Endothelial cell of umbilical vein (primary cell): ENCODE measurements around the gene COX5A. TPM values are rescaled to one million over a fixed set of nuclear protein-coding genes. Genes with fewer than 3 reads are reported as not detected.
A peak's percentile ranks its signal among the peaks of the same experiment; 100 is the strongest.

Source experiments
- BruUV-seq: library from RNA; stranded (reverse); fragments of 400-500 nt; replicated peaks from 2 replicates; lab custom pipeline; 2021; lab: Mats Ljungman, UMichigan
- CTCF ChIA-PET: fragments of 300-600, 350-600 bp; sonication (Branson Sonifier 250); formaldehyde crosslinking; loops from one replicate; lab custom pipeline; 2021; ENCODE audit warnings: antibody characterized with exemption, inconsistent platforms; lab: Charles Lee
- POLR2A ChIA-PET: fragments of 300-600, 350-600 bp; sonication (Branson Sonifier 250); formaldehyde crosslinking; loops from one replicate; lab custom pipeline; 2021; ENCODE audit warnings: antibody characterized with exemption, inconsistent platforms; lab: Charles Lee
- DNase-seq: peaks from one replicate; pipeline ENCODE4 v3.0.0-alpha.2; 2011; ENCODE audit warnings: low read depth, low spot score
- FAIRE-seq: peaks from 2 replicates; lab custom pipeline; 2011; peaks lifted over from hg19 to GRCh38; lab: Jason Lieb, UNC
- H2AFZ ChIP-seq: 2 replicates; pipeline ENCODE4 v1.6.0; 2012; ENCODE audit warnings: low read depth, low read length, control low read depth, inconsistent platforms
- H3K27ac ChIP-seq: 2 replicates; pipeline ENCODE4 v1.5.1; 2011; ENCODE audit warnings: low read depth, mild to moderate bottlenecking, control low read depth, low read length, moderate library complexity; ENCODE audit not compliant: insufficient read depth
- H3K27me3 ChIP-seq, 2 experiments: 2 replicates each; pipeline versions ENCODE4 v1.6.0 to v1.6.1; 2011; ENCODE audit warnings: low read length in 2 of 2, mixed read lengths in 1 of 2; ENCODE audit not compliant: control insufficient read depth in 2 of 2, insufficient read depth in 2 of 2
- H3K36me3 ChIP-seq, 2 experiments: 2 replicates in 1 of 2; 3 replicates in 1 of 2; pipeline ENCODE4 v1.5.1; 2011; ENCODE audit warnings: low read length in 2 of 2, mild to moderate bottlenecking in 1 of 2, moderate library complexity in 1 of 2; ENCODE audit not compliant: control insufficient read depth in 2 of 2, insufficient read depth in 2 of 2; ENCODE audit errors: extremely low read depth in 1 of 2
- H3K4me1 ChIP-seq: 3 replicates; pipeline ENCODE4 v1.5.1; 2011; ENCODE audit warnings: mild to moderate bottlenecking, low read length; ENCODE audit not compliant: control insufficient read depth, insufficient read depth; ENCODE audit errors: extremely low read depth
- H3K4me2 ChIP-seq: 2 replicates; pipeline ENCODE4 v1.6.1; 2011; ENCODE audit warnings: low read length, control low read depth, mixed read lengths; ENCODE audit not compliant: insufficient read depth
- H3K4me3 ChIP-seq, 3 experiments: fragments of 200-600 bp in 1 of 3; sonication (generic), shearing (Covaris generic) in 1 of 3; replicated peaks in 1 of 3; 2 replicates each; pipeline ENCODE4 v1.5.1; 2011 to 2016; ENCODE audit warnings: control low read depth in 3 of 3, low read length in 3 of 3, mild to moderate bottlenecking in 2 of 3, inconsistent platforms in 1 of 3, low read depth in 1 of 3, moderate library complexity in 1 of 3; ENCODE audit not compliant: insufficient read depth in 1 of 3
- H3K79me2 ChIP-seq: 2 replicates; pipeline ENCODE4 v1.6.0; 2012; ENCODE audit warnings: low read length, inconsistent platforms; ENCODE audit not compliant: control insufficient read depth, insufficient read depth
- H3K9ac ChIP-seq: replicated peaks from 2 replicates; pipeline ENCODE3; 2011; ENCODE audit warnings: low read length, control low read depth; ENCODE audit not compliant: insufficient read depth; ENCODE audit errors: extremely low read depth
- H3K9me1 ChIP-seq: replicated peaks from 3 replicates; pipeline ENCODE4 v1.6.0; 2011; ENCODE audit warnings: mild to moderate bottlenecking, low read length; ENCODE audit not compliant: control insufficient read depth, insufficient read depth; ENCODE audit errors: extremely low read depth
- H3K9me3 ChIP-seq: replicated peaks from 2 replicates; pipeline ENCODE4 v1.5.1; 2012; ENCODE audit warnings: low read length, inconsistent platforms; ENCODE audit not compliant: control insufficient read depth, insufficient read depth
- H4K20me1 ChIP-seq: replicated peaks from 2 replicates; pipeline ENCODE3; 2011; ENCODE audit warnings: mild to moderate bottlenecking, low read length; ENCODE audit not compliant: control insufficient read depth, insufficient read depth; ENCODE audit errors: extremely low read depth
- CTCF ChIP-seq, 2 donors: IDR thresholded peaks; 1 replicate in 1 of 2; 2 replicates in 1 of 2; pipeline ENCODE4 v1.5.1; 2011; ENCODE audit warnings: low read length in 2 of 2, mild to moderate bottlenecking in 2 of 2, moderate library complexity in 2 of 2, control low read depth in 1 of 2, inconsistent platforms in 1 of 2, low read depth in 1 of 2; ENCODE audit not compliant: insufficient read depth in 1 of 2; ENCODE audit errors: extremely low read depth in 1 of 2
- EZH2 ChIP-seq: IDR thresholded peaks from 2 replicates; pipeline ENCODE4 v1.6.1; 2012; ENCODE audit warnings: borderline replicate concordance, low read depth, mild to moderate bottlenecking, moderate library complexity, low read length, inconsistent platforms; ENCODE audit not compliant: severe bottlenecking
- FOS ChIP-seq: IDR thresholded peaks from 2 replicates; pipeline ENCODE4 v1.6.1; 2011; ENCODE audit warnings: mild to moderate bottlenecking, low read length, moderate library complexity, borderline replicate concordance; ENCODE audit not compliant: insufficient read depth
- GATA2 ChIP-seq: IDR thresholded peaks from 2 replicates; pipeline ENCODE4 v1.7.0; 2011; ENCODE audit warnings: low read depth, mild to moderate bottlenecking, moderate library complexity, mixed read lengths, low read length; ENCODE audit not compliant: insufficient read length, insufficient read depth
- JUN ChIP-seq: IDR thresholded peaks from 2 replicates; pipeline ENCODE4 v1.6.1; 2011; ENCODE audit warnings: borderline replicate concordance, low read depth; ENCODE audit not compliant: insufficient read length, insufficient read depth
- MAX ChIP-seq: IDR thresholded peaks from 2 replicates; pipeline ENCODE4 v1.6.1; 2011; ENCODE audit not compliant: insufficient read depth, insufficient read length
- MYC ChIP-seq: IDR thresholded peaks from one replicate; pipeline ENCODE4 v1.6.1; 2011; ENCODE audit warnings: mild to moderate bottlenecking, low read depth, low read length
- POLR2A ChIP-seq: IDR thresholded peaks from 2 replicates; pipeline ENCODE4 v1.6.1; 2012; ENCODE audit warnings: low read depth, mild to moderate bottlenecking, control low read depth, low read length
- POLR2AphosphoS5 ChIP-seq: IDR thresholded peaks from 2 replicates; pipeline ENCODE4 v1.6.1; 2012; ENCODE audit warnings: low read depth, mild to moderate bottlenecking, control low read depth, low read length, moderate library complexity; ENCODE audit not compliant: insufficient read depth
- dilution Hi-C: fragments of 300-500 bp; cut with MboI; formaldehyde crosslinking; loops from one replicate; pipeline ENCODE4 v1.15.0; 2019; ENCODE audit warnings: low sequenced_read_pairs; ENCODE audit not compliant: extremely low pct_ligation_motif_present
- intact Hi-C: fragments of 100-400 bp; cut with micrococcal nuclease; formaldehyde crosslinking; loops from one replicate; pipeline ENCODE4 v1.10.0; 2022
- polyA plus RNA-seq, 4 experiments: library from polyadenylated mRNA; depleted of rRNA in 3 of 4; stranded (reverse) in 3 of 4; unstranded in 1 of 4; fragments of >200 nt; gene quantifications; 2 replicates each; pipeline versions ENCODE4 v1.2.1 to v1.2.3, GENCODE V29; 2011 to 2012; ENCODE audit warnings: missing spikeins in 1 of 4
- total RNA-seq: library from RNA; stranded (reverse); gene quantifications from 2 replicates; pipeline ENCODE4 v1.2.3, GENCODE V29; 2021

COX5A gene
- total and polyA plus RNA-seq, 2 donors (not counting 3 experiments of a cell fraction or from before 2014, with no cell fraction given), result 134 to 220 TPM

GRCh38 chr15:74978503-74978902, 40.6 kb upstream of the COX5A start:
- Histone ChIP-seq H3K9ac (no peak overlapping the region), H3K4me2 (no peak overlapping the region), H3K9me1 (no peaks in the 10 kb centered on the region), H2AFZ (no peak overlapping the region), H3K4me1 (no peaks in the 10 kb centered on the region), H3K9me3 (no peaks in the 10 kb centered on the region), H3K36me3 (no peaks in the 10 kb centered on the region), H3K27ac (no peak overlapping the region), H3K4me3 (no peak overlapping the region), H4K20me1 (no peaks in the 10 kb centered on the region), H3K79me2 (no peaks in the 10 kb centered on the region), H3K27me3 (no peaks in the 10 kb centered on the region)
- no TSS peak for BruUV-seq
- ChIA-PET POLR2A (no interaction called here), CTCF (interaction anchor here (0.7 to 2.1 kb wide), 7 partner anchors 9 to 77 kb away, joined by 3 to 7 read pairs (median 4); partner anchors contain the start of gene RPP25)
- intact Hi-C loops, result no loop called here
- no peak for FAIRE-seq
- TF ChIP-seq POLR2A, result no peak
- TF ChIP-seq FOS, result peak; percentile 28
- dilution Hi-C loops, result no loop called here
- DNase-seq, result no peak

- dilution Hi-C loops (no loop called here), intact Hi-C loops (no loop called here)
- no peaks in the 10 kb centered on the region for H3K27me3 ChIP-seq
- no peak overlapping the region for H3K4me2 ChIP-seq
- BruUV-seq, result no TSS peak
- DNase-seq (no peak), FAIRE-seq (no peak)
- no peak overlapping the region for H3K27ac ChIP-seq
- H3K9me1 ChIP-seq, result no peaks in the 10 kb centered on the region
- H3K79me2 ChIP-seq, result no peaks in the 10 kb centered on the region
- H4K20me1 ChIP-seq, result no peaks in the 10 kb centered on the region
- H3K4me3 ChIP-seq, result no peak overlapping the region
- H2AFZ ChIP-seq, result no peak overlapping the region
- no peak overlapping the region for H3K9ac ChIP-seq
- TF ChIP-seq GATA2 (no peak), FOS (no peak), CTCF (IDR thresholded peaks at IDR 0.05; ENCODE audit: extremely low read depth in 1 of 2, insufficient read depth in 1 of 2, low read depth in 1 of 2, low read length in 2 of 2) (no peak), JUN (no peak), POLR2A (no peak), POLR2AphosphoS5 (no peak), EZH2 (no peak), MAX (no peak), MYC (no peak)
- H3K4me1 ChIP-seq, result no peaks in the 10 kb centered on the region
- ChIA-PET CTCF (interaction anchor here (0.9 to 2.1 kb wide), 6 partner anchors 10 to 76 kb away, joined by 3 to 7 read pairs (median 4); no protein-coding TSS in a partner anchor), POLR2A (no interaction called here)
- no peaks in the 10 kb centered on the region for H3K9me3 ChIP-seq
- no peaks in the 10 kb centered on the region for H3K36me3 ChIP-seq
Observed at GRCh38 chr15:74978077-74978476, 40.2 kb upstream of the COX5A start.
